ENCODE results near the gene NOXO1.

DNA sequence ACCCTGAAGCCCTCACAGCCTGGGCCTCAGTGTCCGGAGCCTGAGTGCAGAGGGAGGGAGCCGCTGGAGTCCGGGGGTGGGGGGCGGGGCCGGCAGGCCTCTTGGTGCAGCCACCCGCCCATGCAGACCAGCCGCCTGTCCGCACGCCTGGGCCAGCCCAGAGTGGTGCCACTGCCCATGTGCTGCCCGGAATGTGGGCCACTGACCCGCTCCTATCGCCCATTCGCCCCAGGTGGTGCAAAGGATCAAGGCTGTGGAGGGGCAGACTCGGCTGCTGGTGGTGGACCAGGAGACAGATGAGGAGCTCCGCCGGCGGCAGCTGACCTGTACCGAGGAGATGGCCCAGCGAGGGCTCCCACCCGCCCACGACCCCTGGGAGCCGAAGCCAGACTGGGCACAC lies 48.1 kb upstream of the NOXO1 start:
- TF ChIP-seq YY1 (IDR thresholded peaks at IDR 0.05; ENCODE audit: insufficient read depth, insufficient read length): no peak
- no peak for TF ChIP-seq ZNF274 (IDR thresholded peaks at IDR 0.05; ENCODE audit: low read depth, low read length)

All from NT2/D1 (cell line).